Stimulated activated CD8-positive, alpha-beta memory T cell treated with anti-CD3 and anti-CD28 coated beads, Interleukin-2, amount 100 ng/mL, for 48 hours (primary cell): Measurements from ENCODE around the gene AHNAK2.
"Not testable (repeated sequence)": the region's sequence is repeated elsewhere in the genome, so short reads cannot be mapped to it uniquely, and the experiment has no call there.

Experiments
- DNase-seq, 2 donors: peaks; one replicate each; pipeline ENCODE4 v3.0.0-alpha.2; 2020; ENCODE audit warnings: low read depth in 2 of 2

The AHNAK2 gene

DNA sequence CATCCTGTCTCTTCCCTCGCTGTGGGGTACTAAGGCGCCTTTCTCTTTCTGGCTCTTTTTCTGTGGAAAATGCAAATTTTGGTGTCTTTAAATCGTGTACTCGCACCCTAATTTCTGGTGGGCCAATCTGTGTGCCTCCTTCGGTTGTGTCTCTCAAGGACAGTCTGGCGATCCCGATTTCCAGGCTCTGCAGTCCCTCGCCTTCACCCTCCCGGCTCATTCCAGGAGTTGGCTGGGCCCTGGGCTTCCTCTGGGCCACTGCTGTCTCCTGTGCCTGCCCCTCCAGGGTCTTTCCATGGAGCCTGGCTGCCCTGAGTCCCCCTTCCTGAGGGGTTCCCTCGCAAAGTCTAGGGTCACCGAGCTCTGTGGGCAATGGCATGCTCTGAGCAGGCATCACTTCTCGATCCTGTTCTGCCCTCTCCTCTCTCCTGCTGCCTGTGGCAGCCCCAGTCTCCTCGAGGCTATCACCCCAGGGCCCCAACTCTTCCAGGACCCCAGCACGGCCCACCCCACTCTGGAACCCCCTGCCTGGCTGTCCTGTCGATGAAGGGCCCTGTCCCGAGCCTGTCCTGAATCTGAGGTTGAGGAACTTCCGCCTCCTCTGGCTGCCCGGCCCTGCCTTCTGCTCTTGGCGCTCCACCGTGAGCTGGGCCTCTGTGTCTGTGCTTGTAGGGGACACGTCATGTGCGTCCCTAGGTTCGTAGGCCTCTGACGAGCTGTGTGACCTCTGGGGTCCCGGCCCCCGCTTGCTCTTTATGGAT lies 24.1 kb downstream of the AHNAK2 start:
- DNase-seq: no peak

GRCh38 chr14:104953097-104953496 lies 25.1 kb downstream of the AHNAK2 start:
- DNase-seq: no peak

GRCh38 chr14:104951863-104952657 lies 26.1 kb downstream of the AHNAK2 start:
- not testable (repeated sequence) for DNase-seq

GRCh38 chr14:104950701-104951100 lies 27.5 kb downstream of the AHNAK2 start:
- not testable (repeated sequence) for DNase-seq

- DNase-seq: no peak
Measured at GRCh38 chr14:104950021-104950420, 28.2 kb downstream of the AHNAK2 start.

DNA sequence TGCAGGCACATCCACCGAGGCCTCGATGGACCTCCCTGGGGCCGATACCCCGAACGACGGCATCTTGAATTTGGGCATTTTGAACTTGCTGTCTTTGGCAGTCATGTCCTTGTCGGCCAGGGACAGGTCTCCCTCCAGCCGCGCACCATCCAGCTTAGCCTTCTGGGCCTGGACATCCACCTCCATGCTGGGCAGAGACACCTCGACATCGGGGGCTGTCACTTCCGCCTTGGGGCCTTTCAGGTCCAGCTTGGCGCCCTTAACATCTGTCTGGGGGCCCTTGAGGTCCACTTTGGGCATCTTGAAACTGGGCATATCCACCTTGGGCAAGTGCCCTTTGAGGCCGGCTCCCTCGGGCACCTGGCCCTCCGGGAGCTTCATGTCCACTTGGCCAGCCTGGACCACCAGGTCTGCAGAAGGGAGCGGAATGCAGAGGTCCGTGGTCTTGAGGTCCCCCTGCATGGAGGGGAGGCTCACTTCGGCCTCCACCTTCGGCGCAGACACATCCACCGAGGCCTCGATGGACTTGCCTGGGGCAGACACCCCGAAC lies 28.7 kb downstream of the AHNAK2 start:
- not testable (repeated sequence) for DNase-seq

GRCh38 chr14:104948736-104949031 lies 29.5 kb downstream of the AHNAK2 start:
- no peak for DNase-seq

- DNase-seq: not testable (repeated sequence)
Measured at GRCh38 chr14:104947881-104948735, 30.1 kb downstream of the AHNAK2 start.

- not testable (repeated sequence) for DNase-seq
Measured at GRCh38 chr14:104947201-104947600, 31.0 kb downstream of the AHNAK2 start.

DNA sequence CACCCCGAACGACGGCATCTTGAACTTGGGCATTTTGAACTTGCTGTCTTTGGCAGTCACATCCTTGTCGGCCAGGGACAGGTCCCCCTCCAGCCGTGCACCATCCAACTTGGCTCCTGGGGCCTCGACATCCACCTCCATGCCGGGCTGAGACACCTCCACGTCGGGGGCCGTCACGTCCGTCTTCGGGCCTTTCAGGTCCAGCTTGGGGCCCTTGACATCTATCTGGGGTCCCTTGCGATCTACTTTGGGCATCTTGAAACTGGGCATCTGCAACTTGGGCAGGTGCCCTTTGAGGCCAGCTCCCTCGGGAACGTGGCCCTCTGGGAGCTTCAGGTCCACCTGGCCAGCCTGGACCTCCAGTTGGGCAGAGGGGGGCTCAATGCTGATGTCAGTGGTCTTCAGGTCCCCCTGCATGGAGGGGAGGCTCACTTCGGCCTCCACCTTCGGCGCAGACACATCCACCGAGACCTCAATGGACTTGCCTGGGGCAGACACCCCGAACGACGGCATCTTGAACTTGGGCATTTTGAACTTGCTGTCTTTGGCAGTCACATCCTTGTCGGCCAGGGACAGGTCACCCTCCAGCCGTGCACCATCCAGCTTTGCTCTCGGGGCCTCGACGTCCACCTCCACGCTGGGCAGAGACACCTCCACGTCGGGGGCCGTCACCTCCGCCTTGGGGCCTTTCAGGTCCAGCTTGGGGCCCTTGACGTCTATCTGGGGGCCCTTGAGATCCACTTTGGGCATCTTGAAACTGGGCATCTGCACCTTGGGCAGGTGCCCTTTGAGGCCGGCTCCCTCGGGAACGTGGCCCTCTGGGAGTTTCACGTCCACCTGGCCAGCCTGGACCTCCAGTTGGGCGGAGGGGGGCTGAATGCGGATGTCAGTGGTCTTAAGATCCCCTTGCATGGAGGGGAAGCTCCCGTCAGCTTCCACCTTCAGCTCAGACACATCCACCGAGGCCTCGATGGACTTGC lies 31.9 kb downstream of the AHNAK2 start:
- DNase-seq: not testable (repeated sequence)

DNA sequence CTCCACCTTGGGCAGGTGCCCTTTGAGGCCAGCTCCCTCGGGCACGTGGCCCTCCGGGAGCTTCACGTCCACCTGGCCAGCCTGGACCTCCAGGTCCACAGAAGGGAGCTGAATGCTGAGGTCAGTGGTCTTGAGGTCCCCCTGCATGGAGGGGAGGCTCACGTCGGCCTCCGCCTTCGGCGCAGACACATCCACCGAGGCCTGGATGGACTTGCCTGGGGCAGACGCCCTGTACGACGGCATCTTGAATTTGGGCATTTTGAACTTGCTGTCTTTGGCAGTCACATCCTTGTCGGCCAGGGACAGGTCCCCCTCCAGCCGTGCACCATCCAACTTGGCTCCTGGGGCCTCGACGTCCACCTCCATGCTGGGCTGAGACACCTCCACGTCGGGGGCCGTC lies 32.9 kb downstream of the AHNAK2 start:
- not testable (repeated sequence) for DNase-seq

DNA sequence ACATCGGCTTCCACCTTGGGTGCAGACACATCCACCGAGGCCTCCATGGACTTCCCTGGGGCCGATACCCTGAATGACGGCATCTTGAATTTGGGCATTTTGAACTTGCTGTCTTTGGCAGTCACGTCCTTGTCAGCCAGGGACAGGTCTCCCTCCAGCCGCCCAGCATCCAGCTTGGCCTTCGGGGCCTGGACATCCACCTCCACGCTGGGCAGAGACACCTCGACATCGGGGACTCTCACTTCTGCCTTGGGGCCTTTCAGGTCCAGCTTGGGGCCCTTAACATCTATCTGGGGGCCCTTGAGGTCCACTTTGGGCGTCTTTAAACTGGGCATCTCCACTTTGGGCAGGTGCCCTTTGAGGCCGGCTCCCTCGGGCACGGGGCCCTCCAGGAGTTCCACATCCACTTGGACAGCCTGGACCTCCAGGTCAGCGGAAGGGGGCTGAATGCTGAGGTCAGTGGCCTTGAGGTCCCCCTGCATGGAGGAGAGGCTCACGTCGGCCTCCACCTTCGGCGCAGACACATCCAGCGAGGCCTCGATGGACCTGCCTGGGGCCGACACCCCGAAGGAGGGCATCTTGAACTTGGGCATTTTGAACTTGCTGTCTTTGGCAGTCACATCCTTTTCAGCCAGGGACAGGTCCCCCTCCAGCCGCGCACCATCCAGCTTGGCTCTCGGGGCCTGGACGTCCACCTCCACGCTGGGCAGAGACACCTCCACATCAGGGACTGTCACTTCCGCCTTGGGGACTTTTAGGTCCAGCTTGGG lies 33.6 kb downstream of the AHNAK2 start:
- DNase-seq: not testable (repeated sequence)

GRCh38 chr14:104944016-104944308 lies 34.2 kb downstream of the AHNAK2 start:
- DNase-seq: not testable (repeated sequence)

GRCh38 chr14:104943216-104944015 lies 34.8 kb downstream of the AHNAK2 start:
- DNase-seq: not testable (repeated sequence)

GRCh38 chr14:104942586-104942985 lies 35.6 kb downstream of the AHNAK2 start:
- no peak for DNase-seq

DNA sequence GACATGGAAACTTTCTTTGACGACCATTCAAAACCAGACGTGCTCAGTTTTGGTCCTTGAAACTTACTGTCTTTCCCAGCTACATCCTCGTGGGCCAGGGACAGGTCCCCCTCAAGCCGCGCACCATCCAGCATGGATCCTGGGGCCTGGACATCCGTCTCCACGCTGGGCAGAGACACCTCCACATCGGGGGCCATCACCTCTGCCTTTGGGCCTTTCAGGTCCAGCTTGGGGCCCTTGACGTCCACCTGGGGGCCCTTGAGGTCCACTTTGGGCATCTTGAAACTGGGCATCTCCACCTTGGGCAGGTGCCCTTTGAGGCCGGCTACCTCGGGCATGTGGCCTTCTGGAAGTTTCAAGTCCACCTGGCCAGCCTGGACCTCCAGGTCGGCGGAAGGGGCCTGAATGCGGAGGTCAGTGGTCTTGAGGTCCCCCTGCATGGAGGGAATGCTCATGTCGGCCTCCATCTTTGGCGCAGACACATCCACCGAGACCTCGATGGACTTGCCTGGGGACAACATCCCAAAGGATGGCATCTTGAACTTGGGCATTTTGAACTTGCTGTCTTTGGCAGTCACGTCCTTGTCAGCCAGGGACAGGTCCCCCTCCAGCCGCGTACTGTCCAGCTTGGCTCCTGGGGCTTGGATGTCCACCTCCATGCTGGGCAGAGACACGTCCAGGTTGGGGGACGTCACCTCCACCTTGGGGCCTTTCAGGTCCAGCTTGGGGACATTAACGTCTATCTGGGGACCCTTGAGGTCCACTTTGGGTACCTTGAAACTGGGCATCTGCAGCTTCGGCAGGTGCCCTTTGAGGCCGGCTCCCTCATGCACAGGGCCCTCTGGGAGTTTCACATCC lies 36.4 kb downstream of the AHNAK2 start:
- no peak for DNase-seq

DNA sequence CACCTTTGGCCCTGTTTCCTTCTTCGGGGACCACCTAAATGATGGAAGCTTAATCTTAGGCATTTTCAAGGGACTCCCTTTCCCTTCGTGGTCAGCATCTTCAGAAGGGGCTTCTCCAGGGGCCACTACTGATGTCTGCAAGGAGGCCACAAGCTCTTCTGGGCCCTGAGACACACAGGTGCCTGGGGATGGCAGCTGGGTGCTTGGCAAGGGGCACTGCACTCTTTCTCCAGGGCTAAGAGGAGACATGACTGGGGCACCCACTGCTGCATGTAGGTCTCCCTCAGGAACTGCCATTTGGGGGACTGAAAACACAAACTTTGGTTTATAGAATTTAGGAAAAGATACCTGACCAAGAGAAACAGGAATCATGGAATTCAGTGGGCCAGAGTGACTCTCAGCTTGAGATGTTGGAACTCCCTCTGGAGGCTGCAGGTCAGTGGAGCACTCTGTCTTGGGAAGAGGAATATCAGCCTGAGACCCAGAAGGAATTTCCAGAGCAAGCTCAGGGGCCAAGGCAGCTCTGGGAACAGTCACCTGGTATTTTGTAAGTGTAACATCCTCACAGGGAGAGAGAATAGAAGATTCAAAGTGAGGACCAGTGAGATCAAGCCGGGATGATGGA lies 37.5 kb downstream of the AHNAK2 start:
- DNase-seq: no peak
